Hematopoietic multipotent progenitor cell treated with erythropoietin and hydrocortisone succinate and interleukin-3 and kit ligand, for 8 days (in vitro differentiated cells): Measurements from ENCODE around the gene H1-8.
"Not testable (repeated sequence)": the region's sequence is repeated elsewhere in the genome, so short reads cannot be mapped to it uniquely, and the experiment has no call there.

Experiments used
- DNase-seq: peaks from one replicate; pipeline ENCODE4 v3.0.0-alpha.2; 2015

The H1-8 gene, protein sequence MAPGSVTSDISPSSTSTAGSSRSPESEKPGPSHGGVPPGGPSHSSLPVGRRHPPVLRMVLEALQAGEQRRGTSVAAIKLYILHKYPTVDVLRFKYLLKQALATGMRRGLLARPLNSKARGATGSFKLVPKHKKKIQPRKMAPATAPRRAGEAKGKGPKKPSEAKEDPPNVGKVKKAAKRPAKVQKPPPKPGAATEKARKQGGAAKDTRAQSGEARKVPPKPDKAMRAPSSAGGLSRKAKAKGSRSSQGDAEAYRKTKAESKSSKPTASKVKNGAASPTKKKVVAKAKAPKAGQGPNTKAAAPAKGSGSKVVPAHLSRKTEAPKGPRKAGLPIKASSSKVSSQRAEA

DNA sequence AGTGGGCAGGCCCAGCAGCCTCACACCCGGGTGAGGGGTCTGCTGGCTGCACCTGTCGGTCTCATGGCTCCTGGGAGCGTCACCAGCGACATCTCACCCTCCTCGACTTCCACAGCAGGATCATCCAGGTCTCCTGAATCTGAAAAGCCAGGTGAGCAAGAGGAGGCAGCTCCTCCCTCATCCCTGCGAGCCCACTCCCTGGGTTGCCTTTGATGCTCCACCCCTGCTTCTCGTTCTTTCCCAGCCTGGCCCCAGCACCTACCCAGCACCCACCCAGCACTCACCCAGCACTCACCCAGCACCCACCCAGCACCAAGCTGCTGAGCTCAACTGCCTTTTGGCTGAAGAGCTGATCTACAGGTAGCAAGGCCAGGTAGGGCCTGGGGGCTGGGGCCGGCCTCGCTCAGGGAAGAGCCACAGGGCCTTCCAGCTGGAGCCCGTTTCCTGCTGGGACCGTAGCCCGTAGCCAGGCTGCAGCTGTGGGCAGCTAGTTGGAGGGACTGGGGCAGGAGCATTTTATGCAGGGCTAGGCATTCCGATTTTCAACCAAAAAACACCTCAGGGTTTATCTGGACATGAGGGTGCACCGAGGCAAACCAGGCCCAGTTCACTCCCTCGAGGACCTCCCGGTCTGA lies at the start of gene H1-8:
Gene H1-8 (plus strand): TSS at position 20 of the 635 bp plus-strand sequence. CDS start 44 bp downstream, at position 64.
- no peak for DNase-seq

DNA sequence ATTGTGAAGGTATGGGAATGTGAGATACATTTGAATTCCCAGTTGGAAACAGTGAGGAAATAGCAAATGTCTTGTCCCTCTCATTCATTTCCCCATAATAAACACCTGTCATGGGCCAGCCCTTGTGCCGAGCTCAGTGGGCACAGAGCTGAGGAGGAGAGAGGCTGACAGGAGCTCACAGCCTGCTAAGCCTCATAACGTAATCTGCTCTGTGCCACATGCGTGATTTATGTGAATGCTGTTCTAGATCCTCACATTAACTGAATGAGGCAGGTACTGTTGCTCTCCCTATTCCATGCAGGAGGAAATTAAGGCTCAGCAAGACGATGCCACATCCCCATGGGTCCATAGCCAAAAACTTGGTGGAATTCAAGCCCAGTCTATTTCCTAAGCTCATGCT lies 49.8 kb upstream of the H1-8 start:
- DNase-seq = no peak

DNA sequence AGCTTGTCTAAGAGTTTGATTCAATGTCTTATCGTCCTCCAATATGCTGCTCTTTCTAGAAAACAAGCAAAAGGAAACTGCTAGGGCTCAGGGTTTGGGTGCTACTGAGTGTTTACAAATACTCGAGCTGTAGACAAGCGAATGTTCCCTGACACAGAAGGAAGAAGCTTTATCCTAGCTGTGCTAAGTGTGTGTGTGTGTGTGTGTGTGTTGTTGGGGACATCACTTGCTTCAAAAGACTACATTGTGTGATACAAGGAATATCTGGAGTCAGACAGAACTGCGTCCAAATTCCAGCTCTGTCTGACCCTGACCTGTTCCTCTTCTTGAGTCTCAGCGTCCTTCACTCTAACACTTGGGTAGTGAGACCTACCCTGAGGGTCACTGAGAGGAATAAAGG lies 48.5 kb upstream of the H1-8 start:
- not testable (repeated sequence) for DNase-seq

DNA sequence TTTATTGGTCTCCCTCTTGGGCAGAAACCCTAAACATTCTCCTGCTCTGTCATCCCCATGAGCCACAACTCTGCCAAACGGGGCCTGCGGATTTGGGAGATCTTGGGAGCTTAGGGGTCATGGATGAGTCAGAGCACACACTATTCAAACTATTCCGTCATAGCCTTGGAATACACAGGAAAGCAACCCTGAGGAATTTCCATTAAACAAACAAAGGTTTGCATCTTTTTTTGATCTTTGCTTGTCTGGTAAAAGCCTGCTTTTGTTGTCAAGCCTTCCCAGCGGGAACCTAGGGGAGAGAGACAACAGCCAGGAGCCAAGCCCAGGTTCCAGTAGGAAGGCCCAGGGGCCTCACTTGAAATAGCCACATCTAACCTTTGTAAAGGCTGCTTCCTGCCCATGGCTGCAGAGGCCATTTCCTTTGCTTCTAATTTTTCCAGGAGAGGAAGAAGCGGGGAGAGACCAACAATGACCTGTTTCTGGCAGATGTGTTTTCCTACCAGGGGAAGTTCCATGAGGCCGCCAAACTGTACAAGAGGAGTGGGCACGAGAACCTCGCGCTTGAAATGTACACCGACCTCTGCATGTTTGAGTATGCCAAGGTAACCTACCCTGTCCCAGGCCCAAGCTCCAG lies 47.9 kb upstream of the H1-8 start:
- DNase-seq = not testable (repeated sequence)

DNA sequence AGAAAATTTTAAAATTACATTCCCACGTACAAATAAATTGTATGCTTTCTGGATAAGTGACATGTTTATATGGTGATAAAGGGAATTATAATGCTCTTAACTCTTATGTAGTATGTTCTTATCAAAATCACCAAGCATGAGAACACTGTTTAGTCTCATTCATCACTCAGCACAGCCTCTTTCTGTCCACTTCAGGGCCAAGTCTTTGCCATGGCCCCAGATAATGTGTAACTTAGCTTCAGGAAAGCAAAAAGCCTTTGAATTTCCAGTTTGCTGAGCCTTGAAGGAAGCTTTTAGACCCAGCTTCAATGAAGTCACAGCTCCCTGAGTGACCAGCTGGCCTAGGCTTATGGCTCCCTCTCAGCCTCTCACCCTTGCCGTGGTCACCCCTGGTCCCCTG lies 45.1 kb upstream of the H1-8 start:
- DNase-seq = not testable (repeated sequence)

DNA sequence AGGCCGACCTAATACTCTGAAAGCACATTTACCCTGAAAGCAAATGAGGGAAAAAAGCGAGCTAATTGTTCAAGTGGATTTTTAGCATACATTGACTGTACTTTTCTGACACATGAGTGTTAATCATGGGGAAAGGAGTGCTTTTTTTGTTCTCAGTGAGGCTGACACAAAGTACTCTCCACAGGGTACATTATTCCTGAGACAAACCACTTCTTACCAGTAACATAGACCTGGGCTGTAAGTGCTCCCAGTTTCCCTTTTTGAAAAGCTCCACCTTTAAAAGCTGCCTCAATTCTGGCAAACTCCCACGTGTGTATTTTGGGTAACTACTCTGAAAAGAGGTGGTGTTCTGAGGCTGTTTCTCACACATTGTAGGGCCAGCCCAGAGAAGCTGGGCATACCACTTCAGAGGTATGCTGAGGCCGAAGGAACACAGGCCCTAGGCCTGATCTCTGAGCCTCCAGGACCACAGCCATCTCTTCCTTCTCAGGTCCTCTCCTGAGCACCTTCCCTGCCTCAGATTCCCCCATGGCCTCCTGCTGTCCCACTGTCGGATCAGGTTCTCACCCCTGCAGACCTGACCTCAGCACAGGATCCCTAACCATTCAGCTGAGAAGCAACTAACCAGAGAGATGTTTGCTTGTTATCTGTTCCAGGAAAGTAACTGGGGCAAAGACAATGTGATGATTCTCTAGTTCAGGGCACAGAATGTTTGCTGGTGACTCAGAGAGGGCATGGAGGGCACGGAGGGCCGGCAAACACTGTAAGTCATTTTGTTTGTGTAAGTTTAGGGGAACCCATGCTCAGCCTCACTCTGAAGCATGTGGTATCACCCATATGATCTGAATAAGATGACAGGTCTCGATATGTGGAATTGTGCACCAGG lies 44.1 kb upstream of the H1-8 start:
- not testable (repeated sequence) for DNase-seq

DNA sequence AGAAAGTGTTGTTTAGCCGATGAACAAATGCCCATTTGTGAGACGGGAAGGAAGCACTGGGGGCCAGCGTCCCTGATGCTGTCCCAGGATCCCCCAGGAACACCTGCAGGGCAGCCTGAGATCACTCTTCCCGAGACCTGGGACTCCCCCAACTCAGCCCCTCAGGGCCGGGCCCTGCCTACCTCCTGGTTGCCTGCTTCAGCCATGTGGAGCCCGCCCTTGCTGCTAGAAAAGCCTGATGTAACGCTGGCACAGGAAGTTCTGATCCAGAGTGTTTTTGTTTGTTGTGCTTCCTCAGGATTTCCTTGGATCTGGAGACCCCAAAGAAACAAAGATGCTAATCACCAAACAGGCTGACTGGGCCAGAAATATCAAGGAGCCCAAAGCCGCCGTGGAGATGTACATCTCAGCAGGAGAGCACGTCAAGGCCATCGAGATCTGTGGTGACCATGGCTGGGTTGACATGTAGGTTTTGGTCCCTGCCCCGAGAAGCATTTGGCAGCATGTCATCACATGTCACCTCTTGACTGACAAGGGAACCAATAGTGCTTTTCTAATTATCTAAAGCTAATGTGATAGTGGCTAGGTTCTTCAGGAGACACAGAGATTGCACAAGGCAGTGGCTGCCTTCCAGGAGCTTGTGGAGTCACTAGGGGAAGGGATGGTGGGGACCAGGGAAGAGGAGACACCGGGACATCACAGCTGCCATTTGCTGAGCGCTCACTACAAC lies 43.2 kb upstream of the H1-8 start:
- not testable (repeated sequence) for DNase-seq

DNA sequence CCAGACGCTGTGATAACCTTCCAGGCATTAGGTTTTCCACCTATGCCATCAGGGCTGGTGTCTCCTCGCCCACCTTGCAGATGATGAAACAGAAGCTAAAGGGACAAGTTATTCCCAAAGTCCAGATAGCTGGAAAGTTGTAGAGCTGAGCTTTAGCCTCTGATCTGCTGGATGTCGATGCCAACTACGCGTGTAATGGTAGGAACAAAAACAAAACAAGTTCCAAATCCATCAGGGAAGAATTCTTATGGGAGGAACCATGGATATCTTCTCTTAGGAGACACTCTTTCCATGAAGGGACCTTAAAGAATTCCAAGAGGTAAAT lies 42.7 kb upstream of the H1-8 start:
- no peak for DNase-seq

DNA sequence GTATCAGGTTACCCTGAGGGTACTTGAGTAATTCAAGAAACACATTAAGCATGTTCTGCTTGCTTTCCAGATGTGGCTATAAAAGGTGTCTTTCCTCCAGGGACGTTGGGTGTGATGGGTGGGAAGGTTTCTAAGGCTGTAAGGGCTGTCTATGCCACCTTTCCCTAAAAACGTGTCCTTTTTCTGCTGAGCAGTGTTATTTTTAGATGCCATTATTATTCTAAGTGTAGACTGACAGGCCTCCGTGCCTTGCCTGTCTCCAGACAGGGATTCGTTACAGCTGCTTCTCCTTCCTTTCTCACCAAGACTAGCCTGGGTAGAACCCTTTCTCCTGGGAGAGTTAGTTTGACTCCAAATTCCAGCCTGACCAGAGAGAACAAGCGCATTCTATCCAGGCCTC lies 41.3 kb upstream of the H1-8 start:
- DNase-seq = no peak

DNA sequence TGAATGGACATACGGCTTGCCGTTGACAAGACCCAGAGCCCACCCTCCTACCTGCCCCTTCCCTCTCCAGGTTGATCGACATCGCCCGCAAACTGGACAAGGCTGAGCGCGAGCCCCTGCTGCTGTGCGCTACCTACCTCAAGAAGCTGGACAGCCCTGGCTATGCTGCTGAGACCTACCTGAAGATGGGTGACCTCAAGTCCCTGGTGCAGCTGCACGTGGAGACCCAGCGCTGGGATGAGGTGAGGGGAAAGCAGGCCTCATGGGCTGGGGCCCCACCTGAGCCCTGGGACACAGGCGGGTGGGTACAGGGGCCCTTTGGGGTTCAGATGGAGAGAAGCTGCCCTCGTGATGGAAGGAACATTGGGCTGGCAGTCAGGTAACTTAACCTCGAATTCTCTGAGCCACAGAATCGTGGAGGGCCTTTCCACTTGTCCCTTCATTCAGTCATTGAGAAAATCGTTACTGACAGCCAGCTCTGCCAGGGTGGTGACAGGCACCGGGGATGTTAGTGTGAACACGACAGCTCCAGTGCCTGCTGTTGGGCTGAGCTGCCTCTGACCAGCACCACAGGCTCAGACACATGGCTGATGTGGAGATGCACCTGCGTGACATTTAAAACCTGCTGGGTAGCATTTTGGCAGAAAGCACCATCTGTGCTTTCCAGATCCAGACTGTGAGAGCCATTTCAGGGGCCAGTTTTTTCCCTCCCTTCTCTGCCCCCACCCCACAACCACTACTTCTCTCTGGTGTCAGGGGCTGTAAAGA lies 40.1 kb upstream of the H1-8 start:
- no peak for DNase-seq

DNA sequence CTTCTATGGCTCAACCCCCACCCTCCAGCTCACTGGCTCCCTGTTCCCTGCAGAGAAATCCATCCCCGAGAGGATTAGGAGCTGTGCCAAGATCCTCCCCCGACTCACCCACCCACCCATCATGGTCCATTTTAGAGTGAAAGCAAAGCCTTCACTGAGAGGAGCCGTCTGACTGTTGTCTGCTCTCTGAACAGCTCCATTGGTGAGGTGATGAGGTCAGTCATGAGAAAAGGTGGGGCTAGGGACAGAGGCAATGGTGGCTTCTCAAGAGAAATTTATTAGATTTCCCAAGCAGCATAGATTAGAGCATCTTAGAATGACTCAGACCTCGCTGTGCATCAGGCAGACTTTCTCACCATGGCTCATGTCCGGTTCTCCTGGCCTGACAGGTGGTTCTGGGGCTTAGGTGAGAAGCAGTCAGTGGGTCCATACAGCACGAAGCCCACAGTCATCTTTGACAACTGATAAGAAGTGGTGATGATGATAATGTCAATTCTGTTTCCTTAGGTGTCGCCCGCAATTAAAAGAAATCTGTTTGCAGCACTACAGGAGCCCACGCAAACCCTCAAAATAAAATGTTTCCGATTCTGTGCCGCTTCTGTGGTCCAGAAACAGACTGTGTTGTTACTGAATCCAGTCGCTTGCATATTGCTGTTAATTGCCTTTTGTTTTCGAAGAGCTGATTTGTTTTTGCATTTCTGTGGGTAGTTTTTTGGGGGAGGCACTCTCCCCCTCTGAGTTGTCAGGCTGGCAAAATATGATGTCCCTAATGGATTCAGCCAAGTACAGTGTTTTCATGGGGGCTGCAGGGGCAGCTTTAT lies 39.3 kb upstream of the H1-8 start:
- DNase-seq = no peak

DNA sequence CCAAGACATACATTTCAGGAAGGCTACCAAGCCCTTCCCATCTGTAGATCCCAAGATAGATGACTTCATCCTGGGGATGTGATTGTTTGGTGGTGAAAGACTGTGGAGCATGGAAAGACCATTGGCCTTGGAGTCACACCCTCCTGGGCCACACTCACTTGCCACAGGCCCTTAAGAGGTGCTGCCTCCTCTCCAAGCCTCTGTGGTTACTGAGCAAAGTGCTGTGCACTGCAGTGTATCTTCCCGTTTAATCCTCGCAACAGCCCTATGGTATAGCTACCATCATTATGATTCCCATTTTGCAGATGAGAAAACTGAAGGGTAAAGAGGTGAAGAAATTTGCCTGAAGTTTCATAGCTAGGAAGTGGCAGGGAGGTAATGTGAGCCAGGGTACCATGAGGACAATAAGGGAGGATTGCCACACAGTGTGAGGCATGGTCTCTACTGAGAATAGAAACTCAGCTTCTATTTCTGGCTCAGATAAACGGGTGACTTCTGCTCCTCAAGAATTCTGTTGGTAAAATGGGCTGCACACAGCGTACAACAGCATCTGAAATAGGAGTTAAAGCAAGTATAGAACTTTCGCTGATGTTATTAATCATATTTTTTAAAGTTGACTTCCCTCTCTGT lies 38.4 kb upstream of the H1-8 start:
- no peak for DNase-seq

DNA sequence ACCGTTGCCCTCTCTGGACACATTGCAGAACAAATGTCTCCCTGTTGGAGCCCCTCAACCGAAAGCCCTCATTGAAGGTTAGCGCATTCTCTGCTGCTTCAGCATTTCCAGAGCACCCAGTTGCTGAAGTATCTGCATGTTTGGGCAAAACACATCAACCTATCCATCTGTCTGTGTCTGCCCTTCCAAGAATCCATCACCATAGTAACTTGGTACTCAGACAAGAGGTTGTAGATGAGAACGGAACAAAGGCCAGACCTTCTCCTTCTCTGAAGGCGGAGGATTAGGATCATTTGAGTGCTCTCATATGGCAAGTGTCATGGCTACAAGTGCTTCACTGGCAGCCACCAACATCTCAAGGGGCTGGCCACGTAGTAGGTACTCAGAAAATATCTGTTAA lies 37.6 kb upstream of the H1-8 start:
- DNase-seq = no peak

DNA sequence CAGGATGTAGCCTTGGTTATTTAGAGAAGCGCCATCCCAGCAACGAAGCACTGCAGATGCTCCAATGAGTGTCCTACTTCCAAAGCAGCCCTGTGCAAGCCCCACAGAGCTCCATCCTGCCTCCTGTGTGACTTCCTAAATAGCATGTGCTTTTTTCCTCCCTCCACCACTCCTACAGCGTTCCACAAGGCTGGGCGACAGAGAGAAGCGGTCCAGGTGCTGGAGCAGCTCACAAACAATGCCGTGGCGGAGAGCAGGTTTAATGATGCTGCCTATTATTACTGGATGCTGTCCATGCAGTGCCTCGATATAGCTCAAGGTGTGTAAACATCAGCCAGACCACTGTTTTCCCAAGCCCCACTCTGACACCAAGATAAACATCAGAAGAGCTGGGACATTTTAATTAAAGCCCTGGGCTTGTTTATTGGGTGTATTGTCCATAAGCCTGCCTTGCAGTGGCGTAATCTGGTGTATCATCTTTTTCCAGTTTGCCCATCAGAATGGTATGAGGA lies 36.7 kb upstream of the H1-8 start:
- DNase-seq = no peak

DNA sequence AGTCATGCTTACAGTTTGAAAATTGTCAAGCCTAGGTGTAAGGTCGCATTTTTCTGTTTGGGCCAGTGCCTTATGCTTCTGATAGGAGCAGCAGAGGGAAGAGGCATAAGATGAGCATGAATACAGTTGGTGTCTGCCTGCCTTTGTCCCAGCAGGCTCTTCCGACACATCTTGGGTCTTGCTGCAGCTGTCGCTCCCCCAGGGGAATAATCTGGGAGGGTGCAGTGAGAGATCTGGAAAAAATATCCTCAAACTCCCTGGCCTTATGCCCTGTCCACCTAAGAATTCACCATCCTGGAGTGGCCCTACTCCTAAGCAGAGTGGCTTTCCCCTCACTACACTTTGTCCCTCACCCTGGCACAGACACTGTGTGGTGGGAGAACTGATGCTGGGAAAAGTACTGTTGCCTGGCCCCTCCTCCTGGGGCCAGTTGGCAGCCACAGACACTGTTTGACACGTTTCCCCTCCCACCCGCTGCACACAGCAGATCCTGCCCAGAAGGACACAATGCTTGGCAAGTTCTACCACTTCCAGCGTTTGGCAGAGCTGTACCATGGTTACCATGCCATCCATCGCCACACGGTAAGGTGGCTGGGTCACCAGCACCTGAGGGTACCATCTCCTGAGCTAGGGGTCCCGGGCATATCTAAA lies 35.7 kb upstream of the H1-8 start:
- no peak for DNase-seq

DNA sequence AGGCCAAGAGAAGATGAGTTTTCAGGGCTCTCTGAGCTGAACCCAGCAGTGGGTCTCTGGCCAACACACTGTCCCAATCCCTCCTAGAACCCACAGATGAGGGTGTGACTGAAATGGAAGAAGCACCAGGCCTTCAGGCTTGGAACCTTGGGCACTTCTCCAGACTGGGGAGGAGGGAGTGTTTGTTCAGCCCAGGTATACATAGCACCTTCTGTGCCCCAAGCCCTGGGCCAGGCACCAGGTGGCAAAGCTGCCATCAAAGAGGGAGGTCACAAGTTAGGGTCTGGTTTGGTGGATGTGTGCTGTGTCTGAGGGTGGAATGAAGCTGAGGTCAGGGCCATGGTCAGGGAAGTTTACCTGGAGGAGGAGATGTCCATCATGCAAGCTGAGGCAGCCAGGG lies 30.4 kb upstream of the H1-8 start:
- no peak for DNase-seq

DNA sequence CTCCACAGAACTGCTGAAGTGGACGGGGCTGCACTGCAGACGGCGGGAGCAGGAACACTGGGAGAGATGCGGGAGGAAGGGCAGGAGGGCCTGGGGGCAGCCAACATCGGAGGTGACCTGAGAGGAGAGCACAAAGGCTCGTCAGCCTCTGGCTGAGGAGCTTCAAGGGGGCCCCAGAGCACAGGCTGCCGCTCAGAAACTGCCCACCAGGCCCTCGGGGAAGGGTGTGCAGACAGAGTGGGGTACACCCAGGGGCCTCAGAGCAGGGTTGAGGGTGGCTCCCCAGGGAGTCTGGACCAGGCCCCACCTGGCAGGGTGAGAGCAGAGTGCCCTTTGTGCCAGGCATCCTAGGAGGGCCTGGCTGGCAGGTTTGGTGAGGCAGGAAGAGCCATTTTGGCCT lies 29.3 kb upstream of the H1-8 start:
- no peak for DNase-seq

DNA sequence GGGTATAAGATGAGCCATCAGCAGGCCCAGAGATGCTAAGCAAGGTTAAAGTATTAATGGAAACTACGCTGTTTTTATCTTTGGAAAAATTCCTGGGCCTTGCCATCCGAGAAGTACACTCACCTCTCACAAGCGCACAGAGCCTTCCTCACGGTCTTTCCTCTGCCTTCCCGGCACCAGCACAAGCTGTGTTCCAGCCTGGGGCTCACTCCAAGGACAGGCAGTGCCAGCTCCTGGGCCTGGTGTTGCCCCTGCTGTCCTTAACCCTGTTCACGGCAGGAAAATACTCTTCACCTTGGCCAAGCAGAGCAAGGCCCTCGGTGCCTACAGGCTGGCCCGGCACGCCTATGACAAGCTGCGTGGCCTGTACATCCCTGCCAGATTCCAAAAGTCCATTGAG lies 28.9 kb upstream of the H1-8 start:
- DNase-seq = no peak

DNA sequence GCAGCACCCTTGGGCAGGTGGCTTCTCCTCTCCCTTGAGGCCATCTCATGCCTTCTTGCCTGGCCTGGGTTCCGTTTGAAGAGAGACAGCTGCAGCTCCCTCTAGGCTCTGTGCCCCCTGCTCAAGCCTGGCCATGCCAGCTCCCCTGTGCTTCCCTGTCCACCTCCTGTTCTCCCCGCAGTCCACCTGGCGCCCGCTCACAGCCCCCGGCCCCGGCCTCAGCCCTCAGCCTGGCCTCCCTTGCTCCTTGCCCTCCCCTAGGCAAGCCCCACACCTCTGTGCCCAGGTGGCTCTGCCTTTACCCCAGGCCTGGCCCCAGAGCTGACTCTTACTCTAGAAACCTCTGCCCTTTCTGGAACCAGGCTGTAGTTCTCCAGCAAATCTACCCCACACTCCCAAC lies 28.4 kb upstream of the H1-8 start:
- no peak for DNase-seq
